ENCODE measurements around the gene MINDY4. TPM values are rescaled to one million over a fixed set of nuclear protein-coding genes. Genes with fewer than 3 reads are reported as not detected.

MINDY4 gene
- polyA plus RNA-seq, 3 donors, result 0.15 to 0.17 TPM; not detected in 1

GRCh38 chr7:30908681-30909080 lies 137.5 kb downstream of the MINDY4 start:
- no peaks in the 10 kb centered on the region for H3K27me3 ChIP-seq (ENCODE audit: control insufficient read depth in 2 of 2, insufficient read depth in 2 of 2, low read length in 2 of 2)
- Mint-ChIP-seq H3K36me3 (no peaks in the 10 kb centered on the region), H3K4me1 (no peaks in the 10 kb centered on the region), H3K27ac (peak overlapping the region in 1 of 7 donors; percentile 50), H3K27me3 (ENCODE audit: low read depth in 3 of 3) (peaks cover 0 to 2% (median 0%) of the 10 kb centered on the region in 3 donors), H3K4me3 (no peak overlapping the region), H3K9me3 (no peaks in the 10 kb centered on the region)
- H3K27ac ChIP-seq (ENCODE audit: low read depth in 1 of 2, low read length in 2 of 2), result no peak overlapping the region
- no peaks in the 10 kb centered on the region for H4K20me1 ChIP-seq (ENCODE audit: insufficient read depth, low read length)
- no peak overlapping the region for H2AFZ ChIP-seq (ENCODE audit: insufficient read depth, low read depth, low read length, poor library complexity, severe bottlenecking)
- no peak for TF ChIP-seq CTCF (IDR thresholded peaks at IDR 0.05)
- H3K36me3 ChIP-seq (replicated peaks in 1 of 2; ENCODE audit: control insufficient read depth in 1 of 2, insufficient read depth in 2 of 2, low read length in 2 of 2), result no peaks in the 10 kb centered on the region
- H3K9me3 ChIP-seq (replicated peaks in 1 of 2; ENCODE audit: control insufficient read depth in 1 of 2, insufficient read depth in 1 of 2, low read length in 2 of 2), result no peaks in the 10 kb centered on the region
- intact Hi-C loops (cut with micrococcal nuclease), result no loop called here
- no peaks in the 10 kb centered on the region for H3K79me2 ChIP-seq (ENCODE audit: insufficient read depth, low read length)
- H3K9ac ChIP-seq (ENCODE audit: insufficient read depth, low read length, poor library complexity, severe bottlenecking), result no peak overlapping the region
- 89% methylated on average over 8 of the region's 10 CpGs for WGBS (ENCODE audit: insufficient coverage)
- H3K4me3 ChIP-seq (replicated peaks in 1 of 3; ENCODE audit: low read depth in 2 of 3, low read length in 3 of 3), result no peak overlapping the region
- DNase-seq, result no peak
- H3K4me1 ChIP-seq (ENCODE audit: control insufficient read depth in 1 of 2, insufficient read depth in 2 of 2, low read length in 2 of 2), result no peaks in the 10 kb centered on the region
- no peak overlapping the region for H3K4me2 ChIP-seq (replicated peaks; ENCODE audit: extremely low read depth, low read length, poor library complexity, severe bottlenecking)

DNA sequence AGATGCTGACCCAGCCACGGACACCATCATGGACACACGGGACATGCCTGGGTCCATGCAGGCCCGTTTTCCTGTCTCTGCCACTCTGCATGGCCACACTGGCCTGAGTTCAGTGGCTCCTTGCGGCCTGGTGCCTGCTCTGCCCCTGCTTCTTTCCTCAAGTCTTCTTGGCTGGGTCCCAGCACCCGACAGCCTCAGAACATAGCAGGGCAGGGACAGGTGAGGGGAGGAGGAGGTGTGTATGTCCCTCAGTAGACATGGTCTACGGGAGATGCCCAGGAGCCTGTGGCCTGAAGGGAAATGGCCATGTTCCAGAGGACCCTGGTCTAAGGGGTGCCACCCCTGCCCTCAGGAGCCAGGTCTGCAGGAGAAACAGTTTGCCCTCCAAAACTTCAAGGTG lies 138.2 kb downstream of the MINDY4 start:
- no peak overlapping the region for H3K9ac ChIP-seq (ENCODE audit: insufficient read depth, low read length, poor library complexity, severe bottlenecking)
- intact Hi-C loops (cut with micrococcal nuclease), result no loop called here
- H3K27me3 ChIP-seq (ENCODE audit: control insufficient read depth in 2 of 2, insufficient read depth in 2 of 2, low read length in 2 of 2), result no peaks in the 10 kb centered on the region
- no peak overlapping the region for H2AFZ ChIP-seq (ENCODE audit: insufficient read depth, low read depth, low read length, poor library complexity, severe bottlenecking)
- peaks cover 0 to 2% (median 0%) of the 10 kb centered on the region in 3 donors for H3K27me3 Mint-ChIP-seq (ENCODE audit: low read depth in 3 of 3)
- DNase-seq, result no peak
- 98% methylated on average over 6 of the region's 6 CpGs for WGBS (ENCODE audit: insufficient coverage)
- H3K27ac ChIP-seq (ENCODE audit: low read depth in 1 of 2, low read length in 2 of 2), result no peak overlapping the region
- no peak overlapping the region for H3K27ac Mint-ChIP-seq
- no peaks in the 10 kb centered on the region for H3K4me1 ChIP-seq (ENCODE audit: control insufficient read depth in 1 of 2, insufficient read depth in 2 of 2, low read length in 2 of 2)
- TF ChIP-seq CTCF (IDR thresholded peaks at IDR 0.05), result no peak
- H3K36me3 ChIP-seq (replicated peaks in 1 of 2; ENCODE audit: control insufficient read depth in 1 of 2, insufficient read depth in 2 of 2, low read length in 2 of 2), result no peaks in the 10 kb centered on the region
- H4K20me1 ChIP-seq (ENCODE audit: insufficient read depth, low read length), result no peaks in the 10 kb centered on the region
- H3K4me1 Mint-ChIP-seq, result no peaks in the 10 kb centered on the region
- H3K9me3 Mint-ChIP-seq, result no peaks in the 10 kb centered on the region
- no peak overlapping the region for H3K4me3 Mint-ChIP-seq
- H3K4me2 ChIP-seq (replicated peaks; ENCODE audit: extremely low read depth, low read length, poor library complexity, severe bottlenecking), result no peak overlapping the region
- H3K79me2 ChIP-seq (ENCODE audit: insufficient read depth, low read length), result no peaks in the 10 kb centered on the region
- no peaks in the 10 kb centered on the region for H3K9me3 ChIP-seq (replicated peaks in 1 of 2; ENCODE audit: control insufficient read depth in 1 of 2, insufficient read depth in 1 of 2, low read length in 2 of 2)
- no peak overlapping the region for H3K4me3 ChIP-seq (replicated peaks in 1 of 3; ENCODE audit: low read depth in 2 of 3, low read length in 3 of 3)
- H3K36me3 Mint-ChIP-seq, result no peaks in the 10 kb centered on the region
